Measurements from ENCODE around the gene NFIB. TPM values are rescaled to one million over a fixed set of nuclear protein-coding genes. Genes with fewer than 3 reads are reported as not detected.

The NFIB gene
- total RNA-seq, 1 experiment from 2014 or later = 12.5 TPM

GRCh38 chr9:14111696-14112095 lies 202.2 kb downstream of the NFIB start:
- no peaks in the 10 kb centered on the region for H3K27me3 Mint-ChIP-seq (ENCODE audit: low read depth)
- peaks cover 10% of the 10 kb centered on the region for H3K36me3 Mint-ChIP-seq
- no peak for DNase-seq (ENCODE audit: low spot score)
- ATAC-seq = no peak
- H3K4me3 Mint-ChIP-seq = no peak overlapping the region
- TF ChIP-seq ZNF317 (CRISPR knock-in tag; IDR thresholded peaks at IDR 0.05; ENCODE audit: borderline replicate concordance, low read depth) (no peak), CREB1 (CRISPR knock-in tag; IDR thresholded peaks at IDR 0.05) (no peak), ERG (CRISPR knock-in tag; IDR thresholded peaks at IDR 0.05) (no peak), MXD4 (CRISPR knock-in tag; IDR thresholded peaks at IDR 0.05; ENCODE audit: borderline replicate concordance) (no peak)
- CTCF ChIA-PET = no interaction called here
- H3K27ac Mint-ChIP-seq = no peak overlapping the region; the same call in 1 of the 2 replicates
- POLR2A ChIA-PET = no interaction called here
- no peaks in the 10 kb centered on the region for H3K9me3 Mint-ChIP-seq
- peaks cover 32% of the 10 kb centered on the region for H3K4me1 Mint-ChIP-seq

- ATAC-seq (no peak), DNase-seq (ENCODE audit: low spot score) (no peak)
- ChIA-PET CTCF (no interaction called here), POLR2A (no interaction called here)
- peaks cover 4% of the 10 kb centered on the region for H3K36me3 Mint-ChIP-seq
- peaks cover 23% of the 10 kb centered on the region for H3K4me1 Mint-ChIP-seq
- H3K27ac Mint-ChIP-seq = no peak overlapping the region
- no peak for TF ChIP-seq SMAD4 (CRISPR knock-in tag; IDR thresholded peaks at IDR 0.05)
- no peak for TF ChIP-seq E2F1 (CRISPR knock-in tag; IDR thresholded peaks at IDR 0.05)
- TF ChIP-seq GRHL2 (CRISPR knock-in tag; IDR thresholded peaks at IDR 0.05; ENCODE audit: insufficient replicate concordance, severe bottlenecking) = no peak
- peak; percentile 49; the same call in 1 of the 2 replicates for TF ChIP-seq USF2 (CRISPR knock-in tag; IDR thresholded peaks at IDR 0.05)
- no peaks in the 10 kb centered on the region for H3K9me3 Mint-ChIP-seq
- no peaks in the 10 kb centered on the region for H3K27me3 Mint-ChIP-seq (ENCODE audit: low read depth)
- H3K4me3 Mint-ChIP-seq = no peak overlapping the region
Observed at GRCh38 chr9:14107977-14108376, 206.0 kb downstream of the NFIB start.

GRCh38 chr9:14107495-14107894 lies 206.4 kb downstream of the NFIB start:
- H3K27me3 Mint-ChIP-seq (ENCODE audit: low read depth) = no peaks in the 10 kb centered on the region
- no peak for TF ChIP-seq IRF1 (CRISPR knock-in tag; IDR thresholded peaks at IDR 0.05)
- TF ChIP-seq MYBL2 (CRISPR knock-in tag; IDR thresholded peaks at IDR 0.05) = no peak
- no peak for TF ChIP-seq HMGXB4 (CRISPR knock-in tag; IDR thresholded peaks at IDR 0.05)
- no peak for TF ChIP-seq SOX15 (CRISPR knock-in tag; IDR thresholded peaks at IDR 0.05)
- no peak for TF ChIP-seq CBFB (CRISPR knock-in tag; IDR thresholded peaks at IDR 0.05; ENCODE audit: low read depth)
- TF ChIP-seq ZNF396 (CRISPR knock-in tag; IDR thresholded peaks at IDR 0.05; ENCODE audit: borderline replicate concordance) = no peak
- no peak for TF ChIP-seq GRHL2 (CRISPR knock-in tag; IDR thresholded peaks at IDR 0.05; ENCODE audit: insufficient replicate concordance, severe bottlenecking)
- TF ChIP-seq ZNF281 (CRISPR knock-in tag; IDR thresholded peaks at IDR 0.05) = no peak
- TF ChIP-seq FOXP1 (CRISPR knock-in tag; IDR thresholded peaks at IDR 0.05; ENCODE audit: borderline replicate concordance) = no peak
- no peak for TF ChIP-seq ZNF671 (CRISPR knock-in tag; IDR thresholded peaks at IDR 0.05)
- no peak for TF ChIP-seq CREM (CRISPR knock-in tag; IDR thresholded peaks at IDR 0.05)
- TF ChIP-seq ZNF263 (CRISPR knock-in tag; IDR thresholded peaks at IDR 0.05; ENCODE audit: low read depth) = no peak
- no peak for TF ChIP-seq HMGA2 (CRISPR knock-in tag; IDR thresholded peaks at IDR 0.05)
- no peak for ATAC-seq
- no peak overlapping the region for H3K27ac Mint-ChIP-seq
- H3K4me1 Mint-ChIP-seq = peaks cover 28% of the 10 kb centered on the region
- H3K9me3 Mint-ChIP-seq = no peaks in the 10 kb centered on the region
- ChIA-PET CTCF (no interaction called here), POLR2A (no interaction called here)
- no peak for DNase-seq (ENCODE audit: low spot score)
- H3K4me3 Mint-ChIP-seq = no peak overlapping the region
- peaks cover 2% of the 10 kb centered on the region; the same call in 1 of the 2 replicates for H3K36me3 Mint-ChIP-seq
